Natural killer cell (primary cell): ENCODE data around the gene MUC12. TPM values are rescaled to one million over a fixed set of nuclear protein-coding genes. Genes with fewer than 3 reads are reported as not detected.

Source experiments
- ATAC-seq, 3 donors: fragments of 150-1000 bp in 2 of 3; fragments of 200-7000 bp in 1 of 3; cut with Tn5 transposase; 1 replicate in 1 of 3; 2 replicates in 2 of 3; pipeline ENCODE4 v1.10.0; 2021; ENCODE audit warnings: mild to moderate bottlenecking in 2 of 3, moderate library complexity in 2 of 3
- DNase-seq, 2 donors: peaks; one replicate each; pipeline versions ENCODE4 v3.0.0 to v3.0.0-alpha.2; 2013 to 2021; ENCODE audit warnings: mixed read lengths in 1 of 2
- H3K27ac ChIP-seq: one replicate; pipeline ENCODE4 v1.5.1; 2013; ENCODE audit warnings: mild to moderate bottlenecking, low read length
- H3K27me3 ChIP-seq: one replicate; pipeline ENCODE4 v1.6.1; 2013; ENCODE audit warnings: low read length; ENCODE audit not compliant: control insufficient read depth, insufficient read depth
- H3K36me3 ChIP-seq: one replicate; pipeline ENCODE4 v1.6.1; 2013; ENCODE audit warnings: low read length; ENCODE audit not compliant: control insufficient read depth, insufficient read depth
- H3K4me1 ChIP-seq: one replicate; pipeline ENCODE4 v1.6.1; 2013; ENCODE audit warnings: low read length; ENCODE audit not compliant: control insufficient read depth, insufficient read depth
- H3K4me3 ChIP-seq: one replicate; pipeline ENCODE4 v1.5.1; 2013; ENCODE audit warnings: low read length
- H3K9me3 ChIP-seq: one replicate; pipeline ENCODE4 v1.6.1; 2013; ENCODE audit warnings: low read length; ENCODE audit not compliant: control insufficient read depth, insufficient read depth
- H3K27ac Mint-ChIP-seq, 2 donors: one replicate each; pipeline ENCODE4 v1.8.0; 2022; ENCODE audit warnings: mild to moderate bottlenecking in 2 of 2, mixed read lengths in 2 of 2, moderate library complexity in 1 of 2
- H3K27me3 Mint-ChIP-seq, 2 donors: one replicate each; pipeline ENCODE4 v1.8.0; 2022; ENCODE audit warnings: low read depth in 2 of 2, mixed read lengths in 2 of 2
- H3K36me3 Mint-ChIP-seq: one replicate; pipeline ENCODE4 v1.8.0; 2022; ENCODE audit warnings: mixed read lengths
- H3K4me1 Mint-ChIP-seq, 2 donors: one replicate each; pipeline ENCODE4 v1.8.0; 2022; ENCODE audit warnings: mixed read lengths in 2 of 2
- H3K4me3 Mint-ChIP-seq: one replicate; pipeline ENCODE4 v1.8.0; 2022; ENCODE audit warnings: mild to moderate bottlenecking, moderate library complexity, mixed read lengths
- H3K9me3 Mint-ChIP-seq, 2 donors: one replicate each; pipeline ENCODE4 v1.8.0; 2022; ENCODE audit warnings: mixed read lengths in 2 of 2
- WGBS: methylation state at CpG from one replicate; pipeline ENCODE4 v1.1.7; 2013; ENCODE audit warnings: missing lambda C conversion rate; ENCODE audit not compliant: insufficient coverage; 5-methylcytosine and 5-hydroxymethylcytosine counted together
- intact Hi-C: fragments of 100-400 bp; cut with micrococcal nuclease; formaldehyde crosslinking; loops from one replicate; pipeline ENCODE4 v1.14.2; 2022
- total RNA-seq, 4 donors: library from RNA; stranded (reverse); fragments of 120-200 nt in 1 of 4; gene quantifications; one replicate each; pipeline versions ENCODE4 v1.2.3 to v1.2.4, GENCODE V29; 2013 to 2022
- TF ChIP-seq, protein P1 (sequence below): fragments of 200-600 bp; IDR thresholded peaks from one replicate; pipeline ENCODE4 v1.8.0; 2022; ENCODE audit warnings: antibody characterized with exemption

MUC12 gene
- total RNA-seq, 3 donors from 2014 or later (not counting 1 experiment from before 2014, with no cell fraction given): 1.2 to 4.6 TPM; not detected in 1

DNA sequence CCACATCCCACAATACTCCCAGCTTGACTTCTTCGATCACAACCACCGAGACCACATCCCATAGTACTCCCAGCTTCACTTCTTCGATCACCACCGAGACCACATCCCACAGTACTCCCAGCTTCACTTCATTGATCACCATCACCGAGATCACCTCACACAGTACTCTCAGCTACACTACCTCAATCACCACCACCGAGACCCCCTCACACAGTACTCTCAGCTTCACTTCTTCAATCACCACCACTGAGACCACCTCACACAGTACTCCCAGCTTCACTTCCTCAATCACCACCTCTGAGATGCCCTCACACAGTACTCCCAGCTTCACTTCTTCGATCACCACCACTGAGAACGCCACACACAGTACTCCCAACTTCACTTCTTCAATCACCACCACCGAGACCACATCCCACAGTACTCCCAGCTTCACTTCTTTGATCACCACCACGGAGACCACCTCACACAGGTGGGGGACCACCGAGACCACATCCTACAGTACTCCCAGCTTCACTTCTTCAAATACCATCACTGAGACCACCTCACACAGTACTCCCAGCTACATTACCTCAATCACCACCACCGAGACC, 11.4 kb upstream of the MUC12 start:
- no peaks in the 10 kb centered on the region for H3K4me1 ChIP-seq
- no peaks in the 10 kb centered on the region for H3K36me3 ChIP-seq
- no peaks in the 10 kb centered on the region for H3K27me3 ChIP-seq
- H3K27ac ChIP-seq: no peak overlapping the region
- H3K4me3 ChIP-seq: no peak overlapping the region
- intact Hi-C loops: no loop called here
- Mint-ChIP-seq H3K9me3 (no peaks in the 10 kb centered on the region), H3K27ac (no peak overlapping the region), H3K4me3 (no peak overlapping the region), H3K36me3 (no peaks in the 10 kb centered on the region), H3K27me3 (peaks cover 0 to 5% of the 10 kb centered on the region in 2 donors), H3K4me1 (no peaks in the 10 kb centered on the region)
- 54% methylated on average over 12 of the region's 12 CpGs for WGBS
- peak in 1 of 2 donors; percentile 35 for DNase-seq
- no peaks in the 10 kb centered on the region for H3K9me3 ChIP-seq
- no peak for ATAC-seq
- TF ChIP-seq, protein P1, sequence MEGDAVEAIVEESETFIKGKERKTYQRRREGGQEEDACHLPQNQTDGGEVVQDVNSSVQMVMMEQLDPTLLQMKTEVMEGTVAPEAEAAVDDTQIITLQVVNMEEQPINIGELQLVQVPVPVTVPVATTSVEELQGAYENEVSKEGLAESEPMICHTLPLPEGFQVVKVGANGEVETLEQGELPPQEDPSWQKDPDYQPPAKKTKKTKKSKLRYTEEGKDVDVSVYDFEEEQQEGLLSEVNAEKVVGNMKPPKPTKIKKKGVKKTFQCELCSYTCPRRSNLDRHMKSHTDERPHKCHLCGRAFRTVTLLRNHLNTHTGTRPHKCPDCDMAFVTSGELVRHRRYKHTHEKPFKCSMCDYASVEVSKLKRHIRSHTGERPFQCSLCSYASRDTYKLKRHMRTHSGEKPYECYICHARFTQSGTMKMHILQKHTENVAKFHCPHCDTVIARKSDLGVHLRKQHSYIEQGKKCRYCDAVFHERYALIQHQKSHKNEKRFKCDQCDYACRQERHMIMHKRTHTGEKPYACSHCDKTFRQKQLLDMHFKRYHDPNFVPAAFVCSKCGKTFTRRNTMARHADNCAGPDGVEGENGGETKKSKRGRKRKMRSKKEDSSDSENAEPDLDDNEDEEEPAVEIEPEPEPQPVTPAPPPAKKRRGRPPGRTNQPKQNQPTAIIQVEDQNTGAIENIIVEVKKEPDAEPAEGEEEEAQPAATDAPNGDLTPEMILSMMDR: no peak

DNA sequence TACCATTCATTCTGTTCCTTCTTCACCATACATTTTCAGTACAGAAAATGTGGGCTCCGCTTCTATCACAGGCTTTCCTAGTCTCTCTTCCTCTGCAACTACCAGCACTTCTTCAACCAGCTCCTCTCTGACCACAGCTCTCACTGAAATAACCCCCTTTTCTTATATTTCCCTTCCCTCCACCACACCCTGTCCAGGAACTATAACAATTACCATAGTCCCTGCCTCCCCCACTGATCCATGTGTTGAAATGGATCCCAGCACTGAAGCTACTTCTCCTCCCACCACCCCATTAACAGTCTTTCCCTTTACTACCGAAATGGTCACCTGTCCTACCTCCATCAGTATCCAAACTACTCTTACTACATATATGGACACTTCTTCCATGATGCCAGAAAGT, 9.5 kb upstream of the MUC12 start:
- ATAC-seq (no peak), DNase-seq (no peak)
- no peaks in the 10 kb centered on the region for H3K4me1 Mint-ChIP-seq
- H3K4me3 ChIP-seq: no peak overlapping the region
- no peaks in the 10 kb centered on the region for H3K9me3 Mint-ChIP-seq
- TF ChIP-seq, protein P1: no peak
- H3K27ac ChIP-seq: no peak overlapping the region
- H3K27me3 Mint-ChIP-seq: peaks cover 7 to 12% of the 10 kb centered on the region in 2 donors
- H3K4me3 Mint-ChIP-seq: no peak overlapping the region
- peaks cover 8% of the 10 kb centered on the region for H3K27me3 ChIP-seq
- no peaks in the 10 kb centered on the region for H3K36me3 Mint-ChIP-seq
- 57% methylated on average over 2 of the region's 2 CpGs for WGBS
- H3K9me3 ChIP-seq: no peaks in the 10 kb centered on the region
- H3K27ac Mint-ChIP-seq: no peak overlapping the region
- H3K4me1 ChIP-seq: no peaks in the 10 kb centered on the region
- intact Hi-C loops: no loop called here
- H3K36me3 ChIP-seq: no peaks in the 10 kb centered on the region

DNA sequence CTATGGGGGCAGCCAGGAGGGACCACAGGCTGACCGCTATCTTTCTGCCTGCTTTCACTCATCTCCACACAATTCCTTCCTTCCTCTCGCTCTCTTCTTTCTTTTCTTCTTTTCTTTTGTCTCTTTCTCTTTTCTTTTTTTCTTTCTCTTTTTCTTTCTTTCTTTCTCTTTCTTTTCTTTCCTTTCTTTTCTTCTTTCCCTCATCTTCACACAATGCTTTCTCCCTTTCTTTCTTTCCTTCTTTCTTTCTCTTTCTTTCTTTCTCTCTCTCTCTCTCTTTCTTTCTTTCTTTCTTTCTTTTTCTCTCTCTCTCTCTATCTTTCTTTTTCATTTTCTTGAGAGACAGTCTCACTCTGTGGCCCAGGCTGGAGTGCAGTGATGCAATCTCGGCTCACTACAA, 6.8 kb upstream of the MUC12 start:
- Mint-ChIP-seq H3K27ac (no peak overlapping the region), H3K27me3 (peaks cover 25 to 28% of the 10 kb centered on the region in 2 donors), H3K4me1 (peaks cover 8 to 19% of the 10 kb centered on the region in 2 donors), H3K4me3 (no peak overlapping the region), H3K9me3 (no peaks in the 10 kb centered on the region), H3K36me3 (no peaks in the 10 kb centered on the region)
- no peak overlapping the region for H3K27ac ChIP-seq
- DNase-seq (no peak), ATAC-seq (no peak)
- no peaks in the 10 kb centered on the region for H3K9me3 ChIP-seq
- H3K36me3 ChIP-seq: no peaks in the 10 kb centered on the region
- TF ChIP-seq, protein P1: no peak
- WGBS: 79% methylated on average over 3 of the region's 3 CpGs
- H3K4me3 ChIP-seq: no peak overlapping the region
- peaks cover 17% of the 10 kb centered on the region for H3K4me1 ChIP-seq
- H3K27me3 ChIP-seq: peaks cover 27% of the 10 kb centered on the region
- intact Hi-C loops: no loop called here

DNA sequence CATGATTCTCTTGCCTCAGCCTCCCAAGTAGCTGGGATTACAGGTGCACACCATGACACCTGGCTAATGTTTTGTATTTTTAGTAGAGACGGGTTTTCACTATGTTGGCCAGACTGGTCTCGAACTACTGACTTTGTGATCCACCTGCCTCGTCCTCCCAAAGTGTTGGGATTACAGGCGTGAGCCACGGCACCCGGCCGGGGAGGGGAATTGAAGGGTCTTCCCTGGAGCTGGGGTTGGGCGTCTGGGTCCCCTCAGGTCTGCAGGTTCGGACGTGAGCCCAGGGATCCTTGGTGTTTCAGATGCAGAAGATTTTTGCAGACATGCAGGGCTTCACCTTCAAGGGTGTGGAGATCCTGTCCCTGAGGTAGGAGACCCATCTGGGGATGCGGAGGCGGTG, 6.0 kb upstream of the MUC12 start:
- Histone ChIP-seq H3K9me3 (no peaks in the 10 kb centered on the region), H3K27me3 (peaks cover 27% of the 10 kb centered on the region), H3K36me3 (no peaks in the 10 kb centered on the region), H3K4me3 (no peak overlapping the region), H3K4me1 (peaks cover 17% of the 10 kb centered on the region), H3K27ac (no peak overlapping the region)
- ATAC-seq: no peak
- TF ChIP-seq, protein P1: no peak
- intact Hi-C loops: no loop called here
- Mint-ChIP-seq H3K36me3 (no peaks in the 10 kb centered on the region), H3K27me3 (peaks cover 33 to 34% of the 10 kb centered on the region in 2 donors), H3K9me3 (no peaks in the 10 kb centered on the region), H3K4me3 (no peak overlapping the region), H3K4me1 (peaks cover 8 to 22% of the 10 kb centered on the region in 2 donors), H3K27ac (no peak overlapping the region)
- WGBS: 79% methylated on average over 10 of the region's 12 CpGs
- no peak for DNase-seq
